LoVo (cell line): Measurements from ENCODE around the gene SEMA4B.
"Not testable (repeated sequence)": the region's sequence is repeated elsewhere in the genome, so short reads cannot be mapped to it uniquely, and the experiment has no call there.

ENCODE experiments used
- DNase-seq: peaks from one replicate; pipeline ENCODE4 v3.0.0-alpha.2; 2016; ENCODE audit warnings: low spot score

The SEMA4B gene

GRCh38 chr15:90184119-90184785 is 16.9 kb upstream of the SEMA4B start:
- DNase-seq = peak; percentile 85

- DNase-seq = peak; percentile 75
Observed at GRCh38 chr15:90184786-90185704, 16.1 kb upstream of the SEMA4B start.

- no peak for DNase-seq
Observed at GRCh38 chr15:90187257-90187868, 13.8 kb upstream of the SEMA4B start.

- DNase-seq = not testable (repeated sequence)
Observed at GRCh38 chr15:90188065-90188464, 13.1 kb upstream of the SEMA4B start.

- DNase-seq = no peak
Observed at GRCh38 chr15:90188914-90189748, 12.0 kb upstream of the SEMA4B start.

- no peak for DNase-seq
Observed at GRCh38 chr15:90189781-90190467, 11.2 kb upstream of the SEMA4B start.

GRCh38 chr15:90190606-90191343 is 10.4 kb upstream of the SEMA4B start:
- no peak for DNase-seq

- no peak for DNase-seq
Observed at GRCh38 chr15:90191344-90191687, 9.8 kb upstream of the SEMA4B start.

- peak; percentile 61 for DNase-seq
Observed at GRCh38 chr15:90191794-90192509, 9.2 kb upstream of the SEMA4B start.

GRCh38 chr15:90192961-90193786 is 8.0 kb upstream of the SEMA4B start:
- DNase-seq = no peak

GRCh38 chr15:90194655-90195054 is 6.5 kb upstream of the SEMA4B start:
- no peak for DNase-seq

GRCh38 chr15:90200534-90201129 is 498 bp upstream of the SEMA4B start:
- DNase-seq = no peak

- no peak for DNase-seq
Observed at GRCh38 chr15:90201944-90202375, 830 bp downstream of the SEMA4B start.

- DNase-seq = no peak
Observed at GRCh38 chr15:90202929-90203328, 1.8 kb downstream of the SEMA4B start.

- no peak for DNase-seq
Observed at GRCh38 chr15:90203473-90203872, 2.3 kb downstream of the SEMA4B start.

- DNase-seq = no peak
Observed at GRCh38 chr15:90203922-90204321, 2.8 kb downstream of the SEMA4B start.

- no peak for DNase-seq
Observed at GRCh38 chr15:90205050-90205848, 4.1 kb downstream of the SEMA4B start.

GRCh38 chr15:90205886-90206285 is 4.8 kb downstream of the SEMA4B start:
- no peak for DNase-seq
